Activated T-helper 1 cell treated with Interleukin-2 at 50 U/mL for 16 hours (primary cell): Measurements from ENCODE around the gene CD209.
"Not testable (repeated sequence)": the region's sequence is repeated elsewhere in the genome, so short reads cannot be mapped to it uniquely, and the experiment has no call there.

Experiments used
- DNase-seq: peaks from one replicate; pipeline ENCODE4 v3.0.0-alpha.2; 2020; ENCODE audit warnings: low read depth

Gene CD209, protein sequence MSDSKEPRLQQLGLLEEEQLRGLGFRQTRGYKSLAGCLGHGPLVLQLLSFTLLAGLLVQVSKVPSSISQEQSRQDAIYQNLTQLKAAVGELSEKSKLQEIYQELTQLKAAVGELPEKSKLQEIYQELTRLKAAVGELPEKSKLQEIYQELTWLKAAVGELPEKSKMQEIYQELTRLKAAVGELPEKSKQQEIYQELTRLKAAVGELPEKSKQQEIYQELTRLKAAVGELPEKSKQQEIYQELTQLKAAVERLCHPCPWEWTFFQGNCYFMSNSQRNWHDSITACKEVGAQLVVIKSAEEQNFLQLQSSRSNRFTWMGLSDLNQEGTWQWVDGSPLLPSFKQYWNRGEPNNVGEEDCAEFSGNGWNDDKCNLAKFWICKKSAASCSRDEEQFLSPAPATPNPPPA

DNA sequence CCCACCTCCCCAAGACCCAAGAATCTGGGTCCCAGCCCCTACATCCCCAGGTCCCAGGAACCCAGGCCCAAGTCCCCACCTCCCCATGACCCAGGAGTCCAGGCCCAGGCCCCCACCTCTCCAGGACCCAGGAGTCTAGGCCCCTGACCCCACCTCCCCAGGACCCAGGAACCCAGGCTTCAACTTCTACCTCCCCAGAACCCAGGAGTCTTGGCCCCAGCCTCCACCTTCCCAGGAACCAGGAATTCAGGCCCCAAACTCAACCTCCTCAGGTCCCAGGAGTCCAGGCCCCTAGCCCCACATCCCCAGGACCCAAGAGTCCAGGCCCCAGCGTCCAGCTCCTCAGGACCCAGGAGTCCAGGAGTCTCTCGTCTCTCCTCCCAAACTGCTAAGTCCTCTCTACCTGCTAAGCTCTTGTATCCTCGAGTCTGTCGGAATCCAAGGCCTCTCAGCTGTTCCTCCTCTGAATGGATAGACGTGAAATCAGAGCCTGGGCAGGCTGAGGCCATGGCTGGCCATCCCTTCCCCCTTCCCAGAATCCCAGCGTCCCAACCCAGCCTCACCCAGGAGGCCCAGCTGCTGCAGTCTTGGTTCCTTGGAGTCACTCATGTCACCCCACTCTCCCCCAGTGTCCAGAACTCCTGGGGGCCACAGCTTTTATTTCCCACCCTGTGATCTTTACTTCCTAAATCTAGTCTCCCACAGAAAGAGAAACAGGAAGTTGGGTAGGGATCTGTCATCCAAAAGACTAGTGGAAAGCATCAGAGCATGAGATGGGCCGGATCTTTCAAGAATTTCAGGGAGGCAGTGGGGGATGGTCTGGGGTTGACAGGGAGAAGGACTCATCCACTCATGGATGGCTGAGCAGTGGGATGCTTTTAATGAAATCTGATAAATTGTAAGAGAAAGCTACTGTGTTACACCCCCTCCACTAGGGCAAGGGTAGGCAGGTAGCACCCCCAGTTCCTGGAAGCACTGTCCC lies at the start of gene CD209:
CD209 (minus strand) TSS at position 632 of the 982 bp plus-strand sequence; CDS start at position 609, 23 bp downstream.
- no peak for DNase-seq

DNA sequence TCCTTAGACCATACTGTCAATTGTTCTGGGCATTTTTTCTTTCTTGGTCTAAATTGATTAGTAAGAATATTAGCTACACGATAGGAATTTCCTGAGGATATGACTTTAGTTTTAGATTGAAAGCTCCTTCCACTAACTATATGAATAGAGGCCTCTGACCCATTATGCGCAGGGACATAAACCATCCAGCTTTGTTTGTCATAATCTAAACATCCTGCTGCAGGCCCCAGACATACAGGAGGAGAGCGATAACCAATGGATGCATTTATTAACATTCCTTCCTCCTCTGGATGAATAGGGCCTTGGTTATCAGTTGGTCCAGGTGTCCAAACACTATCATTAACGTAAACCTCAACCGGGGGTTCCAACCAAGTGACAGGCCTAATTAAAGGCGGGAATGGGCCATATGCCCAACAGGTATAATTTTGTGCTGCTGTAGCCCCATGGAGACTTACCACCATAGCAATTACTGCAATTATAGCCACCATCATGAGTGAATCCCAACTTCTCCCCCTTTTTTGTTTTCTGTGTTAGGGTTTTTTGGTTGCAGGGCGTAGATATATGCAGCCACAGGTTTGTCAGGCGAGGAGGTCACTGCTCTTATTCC lies 48.3 kb upstream of the CD209 start:
- DNase-seq, result no peak

DNA sequence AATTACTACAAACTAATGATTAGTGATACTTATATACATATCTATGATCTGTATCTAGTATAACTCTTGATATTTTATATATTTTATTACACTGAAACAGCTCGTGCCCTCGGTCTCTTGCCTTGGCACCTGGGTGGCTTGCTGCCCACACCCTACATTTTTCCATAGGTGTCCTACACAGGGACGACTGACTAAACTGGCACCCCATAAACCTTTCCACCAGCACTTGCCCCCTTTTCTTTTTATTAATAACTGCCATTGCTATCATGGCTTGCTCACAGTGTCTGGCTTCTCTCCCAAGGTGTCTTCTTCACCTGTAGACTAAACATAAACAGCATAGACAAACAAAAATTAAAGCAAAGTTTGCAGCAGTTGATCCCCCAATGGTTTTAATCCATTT lies 46.2 kb upstream of the CD209 start:
- no peak for DNase-seq

DNA sequence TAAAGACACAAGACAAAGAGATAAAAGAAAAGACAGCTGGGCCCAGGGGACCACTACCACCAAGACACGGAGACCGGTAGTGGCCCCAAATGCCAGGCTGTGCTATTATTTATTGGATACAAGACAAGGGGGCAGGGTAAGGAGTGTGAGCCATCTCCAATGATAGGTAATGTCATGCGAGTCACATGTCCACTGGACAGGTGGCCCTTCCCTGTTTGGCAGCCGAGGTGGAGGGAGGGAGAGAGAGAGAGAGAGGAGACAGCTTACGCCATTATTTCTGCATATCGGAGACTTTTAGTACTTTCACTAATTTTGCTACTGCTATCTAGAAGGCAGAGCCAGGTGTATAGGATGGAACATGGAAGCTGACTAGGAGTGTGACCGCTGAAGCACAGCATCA lies 45.4 kb upstream of the CD209 start:
- not testable (repeated sequence) for DNase-seq

DNA sequence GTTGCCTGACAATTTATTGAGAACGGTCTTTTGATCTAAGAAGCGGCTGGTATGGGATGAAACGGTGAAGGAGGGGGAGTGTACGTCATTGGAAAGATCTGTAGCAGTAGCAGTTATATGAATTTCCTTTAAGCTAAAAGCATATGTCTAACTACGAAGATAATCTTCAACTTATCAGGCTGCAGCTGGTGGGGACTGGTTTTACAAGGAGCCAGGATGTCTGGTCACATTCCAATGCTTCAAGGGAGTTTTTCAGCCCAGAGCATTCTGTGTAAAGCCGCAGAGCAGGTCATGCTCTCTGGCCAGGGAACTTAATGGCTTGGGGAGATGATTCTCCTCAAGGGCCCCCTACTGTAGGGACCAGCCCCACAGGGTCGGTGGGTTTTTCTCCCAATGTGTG lies 44.9 kb upstream of the CD209 start:
- no peak for DNase-seq

DNA sequence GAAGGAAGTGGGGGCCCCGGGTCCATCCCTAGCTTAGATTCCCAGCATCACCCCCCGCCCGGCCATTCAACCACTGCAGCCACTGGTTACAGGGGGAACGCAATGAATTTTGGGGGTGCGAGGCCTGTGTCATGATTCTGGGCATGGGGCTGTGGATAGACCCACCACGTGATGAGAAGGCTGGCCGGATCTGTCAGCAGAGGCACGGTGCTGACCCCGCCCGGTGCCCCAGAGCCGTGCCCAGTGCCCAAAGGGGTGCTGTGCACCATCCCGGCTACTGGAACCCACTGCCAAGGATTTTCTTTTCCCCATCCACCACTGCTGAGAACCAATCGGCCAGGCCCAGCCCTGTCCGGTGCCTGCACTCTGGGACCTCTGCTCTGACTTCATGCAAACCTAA lies 43.1 kb upstream of the CD209 start:
- DNase-seq, result no peak

DNA sequence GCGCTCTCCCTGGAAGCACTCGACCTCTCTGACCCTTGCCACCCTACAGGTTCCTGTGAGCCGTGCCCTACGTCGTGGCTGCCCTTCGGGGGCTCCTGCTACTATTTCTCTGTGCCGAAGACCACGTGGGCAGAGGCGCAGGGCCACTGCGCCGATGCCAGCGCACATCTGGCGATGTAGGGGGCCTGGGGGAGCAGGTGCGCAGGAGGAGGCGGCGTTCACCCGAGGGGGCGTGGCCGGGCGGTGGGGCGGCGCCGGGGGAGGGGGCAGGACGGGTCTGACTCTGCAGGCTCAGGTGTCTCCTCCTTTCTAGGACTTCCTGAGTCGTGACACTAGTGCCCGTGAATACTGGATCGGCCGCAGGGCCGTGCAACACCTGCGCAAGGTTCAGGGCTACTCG lies 42.1 kb upstream of the CD209 start:
- DNase-seq, result peak; percentile 9

DNA sequence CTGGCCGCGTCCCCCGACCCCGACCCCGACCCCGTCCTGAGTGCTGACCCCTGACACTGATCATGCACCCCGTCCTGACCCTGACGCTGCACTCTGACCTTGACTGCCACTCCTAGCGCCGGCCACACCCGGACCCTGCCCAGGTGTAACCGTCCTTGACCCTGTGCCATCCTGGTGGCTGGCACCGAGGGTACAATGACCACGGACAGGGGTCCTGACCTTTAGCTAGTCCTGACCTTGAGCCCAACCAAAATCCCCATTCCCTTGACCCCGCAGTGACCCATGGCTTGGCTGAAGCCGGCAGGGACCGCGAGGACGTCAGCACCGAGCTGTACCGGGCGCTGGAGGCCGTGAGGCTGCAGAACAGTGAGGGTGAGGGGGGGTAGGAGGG lies 41.6 kb upstream of the CD209 start:
- no peak for DNase-seq

DNA sequence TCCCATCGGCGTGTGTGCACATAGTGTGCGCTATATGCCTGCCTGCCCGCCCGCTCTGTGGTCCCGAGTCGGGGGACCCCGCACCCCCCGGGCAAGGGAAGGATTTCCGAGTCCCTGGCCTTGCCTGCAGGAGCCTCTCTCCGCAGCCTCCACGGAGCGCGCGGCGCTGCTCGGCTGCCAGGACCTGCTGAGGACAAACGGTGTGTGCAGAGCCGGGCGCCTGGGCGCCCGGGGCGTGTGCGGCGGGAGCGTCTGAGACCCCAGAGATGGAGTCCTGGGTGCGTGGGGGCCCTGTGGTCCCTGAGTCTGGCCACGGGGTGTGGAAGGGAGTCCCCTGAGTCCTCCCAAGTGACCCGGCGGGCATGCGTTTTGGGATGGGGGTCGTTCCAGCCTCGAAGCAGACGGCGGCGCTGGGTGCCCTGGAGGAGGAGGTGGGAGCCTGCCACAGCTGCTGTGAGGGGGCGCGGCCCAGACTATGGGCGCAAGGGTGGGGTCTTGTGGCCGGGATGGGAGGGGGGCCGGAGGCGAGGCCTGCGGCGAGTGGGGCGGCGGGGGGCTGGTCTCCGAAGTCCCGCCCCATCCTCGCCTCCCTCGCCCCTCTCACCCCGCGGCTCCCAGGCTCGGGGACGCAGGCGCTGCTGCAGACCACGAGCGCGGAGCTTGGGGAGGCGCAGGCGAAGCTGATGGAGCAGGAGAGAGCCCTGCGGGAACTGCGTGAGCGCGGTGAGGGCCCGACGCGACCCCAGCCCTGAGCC lies 41.0 kb upstream of the CD209 start:
- DNase-seq, result no peak

DNA sequence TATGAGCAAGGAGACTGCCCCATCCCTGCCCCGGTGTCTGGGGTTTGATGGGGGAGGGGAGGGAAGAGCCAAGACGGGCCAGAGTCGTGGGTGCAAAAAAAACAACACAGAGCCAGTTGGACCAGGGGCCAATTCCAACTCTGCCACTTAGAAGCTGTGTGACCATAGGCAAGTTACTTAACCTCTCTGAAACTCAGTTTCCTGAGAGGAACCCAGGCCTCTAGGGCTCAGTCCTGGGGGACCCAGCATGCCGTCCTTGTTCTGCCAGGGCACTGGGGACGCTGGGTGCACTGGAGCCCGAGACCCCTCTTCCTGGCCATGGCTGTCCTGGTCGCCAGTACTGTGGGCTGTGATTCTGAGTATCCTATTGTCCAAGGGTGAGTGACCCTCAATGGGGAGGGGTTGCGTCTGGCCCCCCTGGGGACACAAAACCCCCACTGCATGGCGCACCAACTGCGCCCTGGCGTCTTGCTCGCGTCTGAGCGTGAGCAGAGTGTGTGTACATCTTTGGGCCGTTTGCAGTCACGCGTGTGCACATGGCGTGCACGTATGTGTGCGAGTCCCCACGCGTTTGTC lies 40.4 kb upstream of the CD209 start:
- no peak for DNase-seq

DNA sequence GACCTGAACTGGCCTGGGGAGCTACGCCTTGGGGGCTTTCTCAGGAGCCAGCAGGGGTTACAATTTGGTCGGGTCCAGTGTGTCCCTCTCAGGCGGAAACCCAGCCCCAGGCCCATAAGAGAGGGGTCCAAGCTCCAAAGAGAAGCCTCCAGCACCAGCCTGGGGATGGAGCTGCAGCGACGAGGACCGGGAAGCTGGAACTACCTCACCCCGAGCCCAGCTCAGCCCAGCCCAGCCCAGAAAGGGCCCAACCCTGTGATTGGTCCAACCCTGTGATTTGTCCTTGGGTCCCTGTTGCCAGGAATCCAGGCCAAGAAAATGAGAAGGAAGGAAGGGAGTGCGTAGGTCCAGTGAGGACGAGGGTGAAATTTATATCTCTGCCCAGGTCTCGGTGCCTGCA lies 39.8 kb upstream of the CD209 start:
- no peak for DNase-seq

DNA sequence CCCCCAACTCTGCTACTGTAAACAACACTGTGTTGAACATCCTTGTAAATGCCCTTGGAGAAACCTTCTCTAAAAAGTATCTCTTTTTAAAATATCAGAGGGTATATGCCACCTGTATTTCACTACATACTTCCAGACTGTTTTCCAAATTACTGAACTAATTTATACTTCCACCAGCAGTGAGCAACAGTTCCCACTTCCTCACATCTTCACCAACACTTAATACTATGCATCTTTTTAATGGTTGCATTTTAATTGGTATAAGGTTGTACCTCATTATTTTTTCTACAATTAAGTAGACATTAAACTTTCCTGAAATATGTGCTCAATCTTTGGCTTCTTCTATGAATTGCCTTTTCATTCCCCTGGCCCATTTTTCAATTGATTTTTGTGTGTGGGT lies 37.5 kb upstream of the CD209 start:
- DNase-seq, result no peak

DNA sequence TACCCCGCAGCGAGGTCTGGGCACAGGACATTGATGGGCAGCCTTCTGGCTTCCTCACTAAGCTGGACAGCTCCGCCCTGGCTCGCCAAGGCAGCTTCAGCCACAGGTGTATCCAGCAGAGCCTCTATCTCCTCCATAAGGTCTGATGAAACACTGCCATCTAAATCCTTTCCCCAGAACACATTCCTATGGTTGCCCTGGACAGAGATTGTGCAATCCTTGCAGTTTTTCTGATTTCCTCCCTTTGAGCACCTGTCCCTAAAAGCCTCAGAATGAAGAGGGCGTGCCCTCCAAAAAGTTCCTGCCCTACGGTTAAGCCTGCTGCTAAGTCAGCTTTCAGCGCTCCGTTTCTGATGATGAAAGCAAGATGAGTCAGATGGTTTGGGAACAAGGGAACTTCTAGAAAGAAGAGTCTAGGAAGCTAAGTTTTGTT lies 36.7 kb upstream of the CD209 start:
- no peak for DNase-seq

DNA sequence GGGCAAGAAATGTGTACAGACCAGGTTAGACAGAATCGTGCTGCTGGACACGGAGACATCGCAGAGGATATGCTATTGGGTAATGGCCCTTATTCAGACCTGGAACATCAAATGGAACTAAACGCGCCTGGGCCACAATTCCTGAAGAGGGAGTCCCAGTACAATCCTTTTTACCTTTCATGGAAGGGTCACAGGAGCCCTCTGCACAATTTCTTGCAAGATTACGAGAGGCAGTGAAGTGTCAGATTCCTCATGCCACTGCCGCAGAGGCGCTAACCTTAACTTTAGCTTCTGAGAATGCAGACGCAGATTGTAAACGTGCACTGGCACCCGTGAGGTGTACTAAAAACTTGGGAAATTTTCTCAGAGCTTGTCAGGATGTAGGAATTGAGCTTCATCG lies 33.8 kb upstream of the CD209 start:
- no peak for DNase-seq

DNA sequence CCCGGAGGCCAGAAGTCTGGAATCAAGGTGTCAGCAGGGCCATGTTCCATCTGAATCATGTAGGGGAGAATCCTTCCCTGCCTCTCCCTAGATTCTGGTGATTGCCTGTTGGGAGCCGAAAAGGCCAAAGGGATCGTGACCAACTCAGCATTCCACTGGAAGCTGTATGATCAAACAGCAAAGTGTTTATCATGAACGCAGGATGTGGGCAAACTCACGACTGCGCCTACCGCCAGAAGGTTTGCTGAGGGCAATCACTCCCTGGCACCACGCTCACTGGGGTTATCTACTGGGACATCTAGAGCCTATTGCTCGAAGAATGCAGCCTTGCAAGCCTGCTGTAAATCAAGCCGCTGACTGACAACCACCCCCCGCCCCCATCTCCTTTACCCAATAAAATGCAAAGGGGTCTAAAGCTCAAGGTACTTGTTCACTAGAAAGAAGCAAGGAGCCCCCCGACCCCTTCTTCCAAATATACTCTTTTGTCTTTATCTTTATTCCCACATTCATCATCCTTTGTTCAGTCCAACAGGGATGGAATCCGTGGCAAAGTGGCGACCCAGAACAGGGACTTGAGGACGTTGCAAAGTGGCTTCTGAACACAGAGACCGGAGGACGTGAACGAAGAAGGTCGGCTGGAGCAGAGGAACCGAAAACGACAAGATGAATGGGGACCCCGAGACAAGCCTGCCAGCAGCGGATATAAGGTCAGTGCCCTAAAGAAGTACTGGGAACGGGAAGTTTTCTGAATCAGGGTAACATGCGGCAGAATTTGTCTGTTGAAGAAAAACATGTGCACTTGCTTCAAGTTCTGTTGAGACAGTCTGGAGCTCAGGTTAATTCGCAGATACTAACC lies 32.5 kb upstream of the CD209 start:
- no peak for DNase-seq

DNA sequence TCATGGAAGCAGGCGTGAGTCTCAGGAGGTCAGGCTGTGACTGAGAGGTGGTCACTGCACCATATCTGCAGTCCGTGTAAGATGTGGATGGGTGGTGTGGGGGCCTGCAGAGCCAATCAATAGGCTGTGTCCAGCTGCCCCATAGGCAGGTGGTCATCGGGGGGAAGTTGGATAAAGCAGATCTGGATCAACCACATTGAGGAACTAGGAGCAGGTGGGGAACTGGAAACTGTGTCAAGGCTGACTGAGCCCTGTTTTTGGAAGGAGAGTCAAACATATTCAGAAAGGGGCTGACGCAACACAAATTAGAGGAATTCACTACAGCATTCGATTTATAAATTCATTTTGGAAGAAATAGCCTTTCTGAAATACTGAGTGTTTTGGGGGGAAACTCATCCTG lies 30.7 kb upstream of the CD209 start:
- DNase-seq, result no peak

DNA sequence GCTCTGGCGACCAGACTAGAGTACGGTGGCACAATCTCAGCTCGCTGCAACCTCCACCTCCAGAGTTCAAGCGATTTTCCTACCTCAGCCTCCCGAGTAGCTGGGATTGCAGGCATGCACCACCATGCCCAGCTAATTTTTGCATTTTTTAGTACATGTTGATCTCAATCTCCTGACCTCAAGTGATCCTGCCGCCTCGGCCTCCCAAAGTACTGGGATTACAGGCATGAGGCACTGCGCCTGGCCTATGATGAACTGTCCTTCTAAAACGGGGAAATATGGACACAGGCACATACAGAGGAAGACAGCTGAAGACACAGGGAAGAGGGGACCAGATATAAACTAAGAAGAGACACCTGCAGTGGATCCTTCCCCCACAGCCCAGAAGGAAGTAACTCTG lies 28.4 kb upstream of the CD209 start:
- no peak for DNase-seq

DNA sequence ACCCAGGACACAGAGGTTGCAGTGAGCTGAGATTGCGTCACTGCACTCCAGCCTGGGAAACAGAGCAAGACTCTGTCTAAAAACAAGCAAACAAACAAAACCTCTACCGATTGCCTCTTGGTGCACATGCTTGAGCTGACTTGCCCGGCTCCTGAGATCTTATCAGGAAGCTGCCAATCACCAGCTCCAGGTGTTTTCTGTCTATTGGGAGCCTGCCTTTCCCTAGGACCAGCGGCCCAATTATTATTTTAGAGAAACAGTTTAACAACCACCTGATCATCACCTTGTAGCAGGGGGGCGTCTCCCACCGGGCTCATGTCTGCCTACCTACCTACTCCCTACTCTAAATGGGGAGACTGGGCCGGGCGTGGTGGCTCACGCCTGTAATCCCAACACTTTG lies 26.5 kb upstream of the CD209 start:
- DNase-seq, result no peak

DNA sequence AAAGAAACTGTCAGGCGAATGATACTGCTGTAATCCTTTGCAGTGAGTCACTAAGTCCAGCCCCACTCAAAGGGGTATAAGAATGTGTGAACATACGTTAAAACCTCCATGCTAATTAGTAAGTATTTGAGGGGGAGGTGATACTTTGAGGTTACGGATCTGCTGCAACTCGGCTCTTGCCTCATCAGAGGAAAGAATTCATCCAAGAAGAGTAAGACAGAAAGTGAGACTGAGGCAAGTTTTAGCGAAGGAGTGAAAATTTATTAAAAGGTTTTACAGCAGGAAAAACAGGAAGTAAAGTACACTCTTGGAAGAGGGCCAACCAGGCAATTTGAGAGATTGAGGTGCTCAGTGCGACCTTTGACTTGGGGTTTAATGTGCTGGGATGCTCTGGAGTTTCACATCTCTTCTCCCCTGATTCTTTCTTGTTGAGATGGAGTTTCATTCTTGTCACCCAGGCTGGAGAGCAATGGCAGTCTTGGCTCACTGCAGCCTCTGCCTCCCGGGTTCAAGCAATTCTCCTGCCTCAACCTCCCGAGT lies 25.5 kb upstream of the CD209 start:
- DNase-seq, result no peak

DNA sequence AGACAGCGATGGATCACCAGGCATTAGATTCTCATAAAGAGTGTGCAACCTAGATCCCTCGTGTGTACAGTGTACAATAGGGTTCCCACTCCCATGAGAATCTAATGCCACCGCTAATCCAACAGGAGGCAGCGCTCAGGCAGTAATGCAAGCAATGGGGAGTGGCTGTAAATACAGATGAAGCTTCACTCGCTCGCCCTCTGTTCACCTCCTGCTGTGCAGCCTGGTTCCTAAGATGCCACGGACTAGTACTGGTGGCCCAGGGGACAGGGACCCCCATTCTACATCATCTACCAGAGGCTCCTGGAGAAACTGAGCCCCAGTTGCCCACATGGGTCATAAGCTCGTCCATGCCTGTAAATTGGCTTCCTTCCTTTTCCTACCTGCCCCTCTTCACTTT lies 23.7 kb upstream of the CD209 start:
- no peak for DNase-seq
